ENCODE data around the gene FTO.

DNA sequence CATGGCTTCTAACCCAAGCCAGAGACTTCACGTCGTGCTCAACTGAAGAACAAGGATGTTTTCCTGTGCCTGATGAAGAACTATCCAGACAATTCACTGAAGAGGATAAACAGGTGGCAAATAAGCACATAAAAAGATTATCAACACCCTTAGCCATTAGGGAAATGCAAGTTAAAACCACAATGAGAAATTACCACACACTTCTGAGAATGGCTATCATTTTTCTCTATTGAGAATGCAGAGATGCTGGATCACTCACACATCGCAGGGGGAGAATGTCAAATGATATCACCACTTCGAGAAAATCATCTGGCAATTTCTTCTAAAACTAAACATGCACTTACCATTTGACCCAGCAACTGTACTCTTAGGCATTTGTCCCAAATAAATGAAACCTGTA, 419.8 kb downstream of the FTO start:
- TF ChIP-seq, protein P1, sequence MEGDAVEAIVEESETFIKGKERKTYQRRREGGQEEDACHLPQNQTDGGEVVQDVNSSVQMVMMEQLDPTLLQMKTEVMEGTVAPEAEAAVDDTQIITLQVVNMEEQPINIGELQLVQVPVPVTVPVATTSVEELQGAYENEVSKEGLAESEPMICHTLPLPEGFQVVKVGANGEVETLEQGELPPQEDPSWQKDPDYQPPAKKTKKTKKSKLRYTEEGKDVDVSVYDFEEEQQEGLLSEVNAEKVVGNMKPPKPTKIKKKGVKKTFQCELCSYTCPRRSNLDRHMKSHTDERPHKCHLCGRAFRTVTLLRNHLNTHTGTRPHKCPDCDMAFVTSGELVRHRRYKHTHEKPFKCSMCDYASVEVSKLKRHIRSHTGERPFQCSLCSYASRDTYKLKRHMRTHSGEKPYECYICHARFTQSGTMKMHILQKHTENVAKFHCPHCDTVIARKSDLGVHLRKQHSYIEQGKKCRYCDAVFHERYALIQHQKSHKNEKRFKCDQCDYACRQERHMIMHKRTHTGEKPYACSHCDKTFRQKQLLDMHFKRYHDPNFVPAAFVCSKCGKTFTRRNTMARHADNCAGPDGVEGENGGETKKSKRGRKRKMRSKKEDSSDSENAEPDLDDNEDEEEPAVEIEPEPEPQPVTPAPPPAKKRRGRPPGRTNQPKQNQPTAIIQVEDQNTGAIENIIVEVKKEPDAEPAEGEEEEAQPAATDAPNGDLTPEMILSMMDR (conservative IDR thresholded peaks at IDR 0.05 in 1 of 2, IDR thresholded peaks at IDR 0.05 in 1 of 2; ENCODE audit: extremely low read depth in 1 of 2, insufficient read depth in 1 of 2, low read depth in 1 of 2, low read length in 2 of 2), result no peak
- no peak for TF ChIP-seq EZH2 (IDR thresholded peaks at IDR 0.05; ENCODE audit: borderline replicate concordance, low read length)

All from mammary epithelial cell (primary cell).